ENCODE results near the gene FRMD7.

DNA sequence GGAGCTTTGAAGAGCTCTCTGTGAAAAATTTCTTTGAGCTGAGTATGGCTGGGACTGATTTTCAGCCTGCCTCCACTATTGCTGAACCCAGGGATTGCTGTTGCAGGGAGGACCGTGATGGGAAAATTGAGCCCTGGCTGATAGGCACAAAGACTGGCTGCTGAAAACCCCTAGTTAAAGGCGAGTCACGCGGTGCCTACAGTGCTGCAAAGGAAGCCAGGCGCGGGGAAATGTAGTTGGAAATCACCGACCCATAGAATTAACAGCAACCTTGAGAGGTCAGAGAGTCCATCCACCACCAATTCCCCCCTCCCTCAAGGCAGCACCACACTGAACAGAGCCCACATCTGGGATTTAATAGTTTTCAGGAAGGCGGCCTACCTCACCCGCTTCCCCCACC, 26.0 kb downstream of the FRMD7 start:
- TF ChIP-seq, protein P1, sequence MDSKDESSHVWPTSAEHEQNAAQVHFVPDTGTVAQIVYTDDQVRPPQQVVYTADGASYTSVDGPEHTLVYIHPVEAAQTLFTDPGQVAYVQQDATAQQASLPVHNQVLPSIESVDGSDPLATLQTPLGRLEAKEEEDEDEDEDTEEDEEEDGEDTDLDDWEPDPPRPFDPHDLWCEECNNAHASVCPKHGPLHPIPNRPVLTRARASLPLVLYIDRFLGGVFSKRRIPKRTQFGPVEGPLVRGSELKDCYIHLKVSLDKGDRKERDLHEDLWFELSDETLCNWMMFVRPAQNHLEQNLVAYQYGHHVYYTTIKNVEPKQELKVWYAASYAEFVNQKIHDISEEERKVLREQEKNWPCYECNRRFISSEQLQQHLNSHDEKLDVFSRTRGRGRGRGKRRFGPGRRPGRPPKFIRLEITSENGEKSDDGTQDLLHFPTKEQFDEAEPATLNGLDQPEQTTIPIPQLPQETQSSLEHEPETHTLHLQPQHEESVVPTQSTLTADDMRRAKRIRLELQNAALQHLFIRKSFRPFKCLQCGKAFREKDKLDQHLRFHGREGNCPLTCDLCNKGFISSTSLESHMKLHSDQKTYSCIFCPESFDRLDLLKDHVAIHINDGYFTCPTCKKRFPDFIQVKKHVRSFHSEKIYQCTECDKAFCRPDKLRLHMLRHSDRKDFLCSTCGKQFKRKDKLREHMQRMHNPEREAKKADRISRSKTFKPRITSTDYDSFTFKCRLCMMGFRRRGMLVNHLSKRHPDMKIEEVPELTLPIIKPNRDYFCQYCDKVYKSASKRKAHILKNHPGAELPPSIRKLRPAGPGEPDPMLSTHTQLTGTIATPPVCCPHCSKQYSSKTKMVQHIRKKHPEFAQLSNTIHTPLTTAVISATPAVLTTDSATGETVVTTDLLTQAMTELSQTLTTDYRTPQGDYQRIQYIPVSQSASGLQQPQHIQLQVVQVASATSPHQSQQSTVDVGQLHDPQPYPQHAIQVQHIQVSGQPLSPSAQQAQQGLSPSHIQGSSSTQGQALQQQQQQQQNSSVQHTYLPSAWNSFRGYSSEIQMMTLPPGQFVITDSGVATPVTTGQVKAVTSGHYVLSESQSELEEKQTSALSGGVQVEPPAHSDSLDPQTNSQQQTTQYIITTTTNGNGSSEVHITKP (tag by site-specific recombination; IDR thresholded peaks at IDR 0.05), result no peak
- TF ChIP-seq ZNF362 (tag by site-specific recombination; IDR thresholded peaks at IDR 0.05) (no peak), KLF16 (tag by site-specific recombination; IDR thresholded peaks at IDR 0.05) (no peak), ZNF433 (tag by site-specific recombination; IDR thresholded peaks at IDR 0.05; ENCODE audit: low read depth) (no peak), ZBTB21 (tag by site-specific recombination; IDR thresholded peaks at IDR 0.05) (no peak), ZNF2 (tag by site-specific recombination; IDR thresholded peaks at IDR 0.05) (no peak), ZNF223 (tag by site-specific recombination; IDR thresholded peaks at IDR 0.05) (no peak), ELK4 (IDR thresholded peaks at IDR 0.05; ENCODE audit: borderline replicate concordance, low read depth, low read length) (no peak), SETDB1 (IDR thresholded peaks at IDR 0.05; ENCODE audit: insufficient read length, low read length) (no peak), ZNF560 (tag by site-specific recombination; IDR thresholded peaks at IDR 0.05; ENCODE audit: borderline replicate concordance) (no peak), YY1 (tag by site-specific recombination; IDR thresholded peaks at IDR 0.05) (no peak), ZNF324 (tag by site-specific recombination; IDR thresholded peaks at IDR 0.05) (no peak)
- TF ChIP-seq, protein P2, sequence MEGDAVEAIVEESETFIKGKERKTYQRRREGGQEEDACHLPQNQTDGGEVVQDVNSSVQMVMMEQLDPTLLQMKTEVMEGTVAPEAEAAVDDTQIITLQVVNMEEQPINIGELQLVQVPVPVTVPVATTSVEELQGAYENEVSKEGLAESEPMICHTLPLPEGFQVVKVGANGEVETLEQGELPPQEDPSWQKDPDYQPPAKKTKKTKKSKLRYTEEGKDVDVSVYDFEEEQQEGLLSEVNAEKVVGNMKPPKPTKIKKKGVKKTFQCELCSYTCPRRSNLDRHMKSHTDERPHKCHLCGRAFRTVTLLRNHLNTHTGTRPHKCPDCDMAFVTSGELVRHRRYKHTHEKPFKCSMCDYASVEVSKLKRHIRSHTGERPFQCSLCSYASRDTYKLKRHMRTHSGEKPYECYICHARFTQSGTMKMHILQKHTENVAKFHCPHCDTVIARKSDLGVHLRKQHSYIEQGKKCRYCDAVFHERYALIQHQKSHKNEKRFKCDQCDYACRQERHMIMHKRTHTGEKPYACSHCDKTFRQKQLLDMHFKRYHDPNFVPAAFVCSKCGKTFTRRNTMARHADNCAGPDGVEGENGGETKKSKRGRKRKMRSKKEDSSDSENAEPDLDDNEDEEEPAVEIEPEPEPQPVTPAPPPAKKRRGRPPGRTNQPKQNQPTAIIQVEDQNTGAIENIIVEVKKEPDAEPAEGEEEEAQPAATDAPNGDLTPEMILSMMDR (tag by site-specific recombination; IDR thresholded peaks at IDR 0.05), result no peak
